Endothelial cell of umbilical vein (primary cell): ENCODE data around the gene RFK. TPM values are rescaled to one million over a fixed set of nuclear protein-coding genes. Genes with fewer than 3 reads are reported as not detected.

Source experiments
- BruUV-seq: library from RNA; stranded (reverse); fragments of 400-500 nt; replicated peaks from 2 replicates; lab custom pipeline; 2021; lab: Mats Ljungman, UMichigan
- CTCF ChIA-PET: fragments of 300-600, 350-600 bp; sonication (Branson Sonifier 250); formaldehyde crosslinking; loops from one replicate; lab custom pipeline; 2021; ENCODE audit warnings: antibody characterized with exemption, inconsistent platforms; lab: Charles Lee
- POLR2A ChIA-PET: fragments of 300-600, 350-600 bp; sonication (Branson Sonifier 250); formaldehyde crosslinking; loops from one replicate; lab custom pipeline; 2021; ENCODE audit warnings: antibody characterized with exemption, inconsistent platforms; lab: Charles Lee
- DNase-seq: peaks from one replicate; pipeline ENCODE4 v3.0.0-alpha.2; 2011; ENCODE audit warnings: low read depth, low spot score
- FAIRE-seq: peaks from 2 replicates; lab custom pipeline; 2011; peaks lifted over from hg19 to GRCh38; lab: Jason Lieb, UNC
- H2AFZ ChIP-seq: 2 replicates; pipeline ENCODE4 v1.6.0; 2012; ENCODE audit warnings: low read depth, low read length, control low read depth, inconsistent platforms
- H3K27ac ChIP-seq: 2 replicates; pipeline ENCODE4 v1.5.1; 2011; ENCODE audit warnings: low read depth, mild to moderate bottlenecking, control low read depth, low read length, moderate library complexity; ENCODE audit not compliant: insufficient read depth
- H3K27me3 ChIP-seq, 2 experiments: 2 replicates each; pipeline versions ENCODE4 v1.6.0 to v1.6.1; 2011; ENCODE audit warnings: low read length in 2 of 2, mixed read lengths in 1 of 2; ENCODE audit not compliant: control insufficient read depth in 2 of 2, insufficient read depth in 2 of 2
- H3K36me3 ChIP-seq, 2 experiments: 2 replicates in 1 of 2; 3 replicates in 1 of 2; pipeline ENCODE4 v1.5.1; 2011; ENCODE audit warnings: low read length in 2 of 2, mild to moderate bottlenecking in 1 of 2, moderate library complexity in 1 of 2; ENCODE audit not compliant: control insufficient read depth in 2 of 2, insufficient read depth in 2 of 2; ENCODE audit errors: extremely low read depth in 1 of 2
- H3K4me1 ChIP-seq: 3 replicates; pipeline ENCODE4 v1.5.1; 2011; ENCODE audit warnings: mild to moderate bottlenecking, low read length; ENCODE audit not compliant: control insufficient read depth, insufficient read depth; ENCODE audit errors: extremely low read depth
- H3K4me2 ChIP-seq: 2 replicates; pipeline ENCODE4 v1.6.1; 2011; ENCODE audit warnings: low read length, control low read depth, mixed read lengths; ENCODE audit not compliant: insufficient read depth
- H3K4me3 ChIP-seq, 3 experiments: fragments of 200-600 bp in 1 of 3; sonication (generic), shearing (Covaris generic) in 1 of 3; replicated peaks in 1 of 3; 2 replicates each; pipeline ENCODE4 v1.5.1; 2011 to 2016; ENCODE audit warnings: control low read depth in 3 of 3, low read length in 3 of 3, mild to moderate bottlenecking in 2 of 3, inconsistent platforms in 1 of 3, low read depth in 1 of 3, moderate library complexity in 1 of 3; ENCODE audit not compliant: insufficient read depth in 1 of 3
- H3K79me2 ChIP-seq: 2 replicates; pipeline ENCODE4 v1.6.0; 2012; ENCODE audit warnings: low read length, inconsistent platforms; ENCODE audit not compliant: control insufficient read depth, insufficient read depth
- H3K9ac ChIP-seq: replicated peaks from 2 replicates; pipeline ENCODE3; 2011; ENCODE audit warnings: low read length, control low read depth; ENCODE audit not compliant: insufficient read depth; ENCODE audit errors: extremely low read depth
- H3K9me1 ChIP-seq: replicated peaks from 3 replicates; pipeline ENCODE4 v1.6.0; 2011; ENCODE audit warnings: mild to moderate bottlenecking, low read length; ENCODE audit not compliant: control insufficient read depth, insufficient read depth; ENCODE audit errors: extremely low read depth
- H3K9me3 ChIP-seq: replicated peaks from 2 replicates; pipeline ENCODE4 v1.5.1; 2012; ENCODE audit warnings: low read length, inconsistent platforms; ENCODE audit not compliant: control insufficient read depth, insufficient read depth
- H4K20me1 ChIP-seq: replicated peaks from 2 replicates; pipeline ENCODE3; 2011; ENCODE audit warnings: mild to moderate bottlenecking, low read length; ENCODE audit not compliant: control insufficient read depth, insufficient read depth; ENCODE audit errors: extremely low read depth
- EZH2 ChIP-seq: IDR thresholded peaks from 2 replicates; pipeline ENCODE4 v1.6.1; 2012; ENCODE audit warnings: borderline replicate concordance, low read depth, mild to moderate bottlenecking, moderate library complexity, low read length, inconsistent platforms; ENCODE audit not compliant: severe bottlenecking
- FOS ChIP-seq: IDR thresholded peaks from 2 replicates; pipeline ENCODE4 v1.6.1; 2011; ENCODE audit warnings: mild to moderate bottlenecking, low read length, moderate library complexity, borderline replicate concordance; ENCODE audit not compliant: insufficient read depth
- GATA2 ChIP-seq: IDR thresholded peaks from 2 replicates; pipeline ENCODE4 v1.7.0; 2011; ENCODE audit warnings: low read depth, mild to moderate bottlenecking, moderate library complexity, mixed read lengths, low read length; ENCODE audit not compliant: insufficient read length, insufficient read depth
- JUN ChIP-seq: IDR thresholded peaks from 2 replicates; pipeline ENCODE4 v1.6.1; 2011; ENCODE audit warnings: borderline replicate concordance, low read depth; ENCODE audit not compliant: insufficient read length, insufficient read depth
- MAX ChIP-seq: IDR thresholded peaks from 2 replicates; pipeline ENCODE4 v1.6.1; 2011; ENCODE audit not compliant: insufficient read depth, insufficient read length
- MYC ChIP-seq: IDR thresholded peaks from one replicate; pipeline ENCODE4 v1.6.1; 2011; ENCODE audit warnings: mild to moderate bottlenecking, low read depth, low read length
- POLR2A ChIP-seq: IDR thresholded peaks from 2 replicates; pipeline ENCODE4 v1.6.1; 2012; ENCODE audit warnings: low read depth, mild to moderate bottlenecking, control low read depth, low read length
- POLR2AphosphoS5 ChIP-seq: IDR thresholded peaks from 2 replicates; pipeline ENCODE4 v1.6.1; 2012; ENCODE audit warnings: low read depth, mild to moderate bottlenecking, control low read depth, low read length, moderate library complexity; ENCODE audit not compliant: insufficient read depth
- dilution Hi-C: fragments of 300-500 bp; cut with MboI; formaldehyde crosslinking; loops from one replicate; pipeline ENCODE4 v1.15.0; 2019; ENCODE audit warnings: low sequenced_read_pairs; ENCODE audit not compliant: extremely low pct_ligation_motif_present
- intact Hi-C: fragments of 100-400 bp; cut with micrococcal nuclease; formaldehyde crosslinking; loops from one replicate; pipeline ENCODE4 v1.10.0; 2022
- polyA plus RNA-seq, 4 experiments: library from polyadenylated mRNA; depleted of rRNA in 3 of 4; stranded (reverse) in 3 of 4; unstranded in 1 of 4; fragments of >200 nt; gene quantifications; 2 replicates each; pipeline versions ENCODE4 v1.2.1 to v1.2.3, GENCODE V29; 2011 to 2012; ENCODE audit warnings: missing spikeins in 1 of 4
- total RNA-seq: library from RNA; stranded (reverse); gene quantifications from 2 replicates; pipeline ENCODE4 v1.2.3, GENCODE V29; 2021
- TF ChIP-seq, protein P1 (sequence below), 2 donors: IDR thresholded peaks; 1 replicate in 1 of 2; 2 replicates in 1 of 2; pipeline ENCODE4 v1.5.1; 2011; ENCODE audit warnings: low read length in 2 of 2, mild to moderate bottlenecking in 2 of 2, moderate library complexity in 2 of 2, control low read depth in 1 of 2, inconsistent platforms in 1 of 2, low read depth in 1 of 2; ENCODE audit not compliant: insufficient read depth in 1 of 2; ENCODE audit errors: extremely low read depth in 1 of 2

Gene RFK
- total and polyA plus RNA-seq, 2 donors (not counting 3 experiments of a cell fraction or from before 2014, with no cell fraction given), result 18.1 to 32.9 TPM

- no peaks in the 10 kb centered on the region for H3K9me1 ChIP-seq
- FAIRE-seq (no peak), DNase-seq (no peak)
- H2AFZ ChIP-seq, result no peak overlapping the region
- ChIA-PET CTCF (no interaction called here), POLR2A (interaction anchor here (0.6 kb wide), 1 partner anchor 572 kb away, joined by 3 read pairs; no protein-coding TSS in a partner anchor)
- H3K27ac ChIP-seq, result no peak overlapping the region
- no peak overlapping the region for H3K9ac ChIP-seq
- dilution Hi-C loops, result no loop called here
- intact Hi-C loops, result no loop called here
- H3K9me3 ChIP-seq, result no peaks in the 10 kb centered on the region
- H3K4me2 ChIP-seq, result no peak overlapping the region
- BruUV-seq, result no TSS peak
- no peaks in the 10 kb centered on the region for H3K4me1 ChIP-seq
- H3K79me2 ChIP-seq, result no peaks in the 10 kb centered on the region
- TF ChIP-seq JUN (no peak), FOS (no peak), MYC (no peak), MAX (no peak), EZH2 (no peak), POLR2AphosphoS5 (no peak), POLR2A (no peak), GATA2 (no peak)
- TF ChIP-seq, protein P1, sequence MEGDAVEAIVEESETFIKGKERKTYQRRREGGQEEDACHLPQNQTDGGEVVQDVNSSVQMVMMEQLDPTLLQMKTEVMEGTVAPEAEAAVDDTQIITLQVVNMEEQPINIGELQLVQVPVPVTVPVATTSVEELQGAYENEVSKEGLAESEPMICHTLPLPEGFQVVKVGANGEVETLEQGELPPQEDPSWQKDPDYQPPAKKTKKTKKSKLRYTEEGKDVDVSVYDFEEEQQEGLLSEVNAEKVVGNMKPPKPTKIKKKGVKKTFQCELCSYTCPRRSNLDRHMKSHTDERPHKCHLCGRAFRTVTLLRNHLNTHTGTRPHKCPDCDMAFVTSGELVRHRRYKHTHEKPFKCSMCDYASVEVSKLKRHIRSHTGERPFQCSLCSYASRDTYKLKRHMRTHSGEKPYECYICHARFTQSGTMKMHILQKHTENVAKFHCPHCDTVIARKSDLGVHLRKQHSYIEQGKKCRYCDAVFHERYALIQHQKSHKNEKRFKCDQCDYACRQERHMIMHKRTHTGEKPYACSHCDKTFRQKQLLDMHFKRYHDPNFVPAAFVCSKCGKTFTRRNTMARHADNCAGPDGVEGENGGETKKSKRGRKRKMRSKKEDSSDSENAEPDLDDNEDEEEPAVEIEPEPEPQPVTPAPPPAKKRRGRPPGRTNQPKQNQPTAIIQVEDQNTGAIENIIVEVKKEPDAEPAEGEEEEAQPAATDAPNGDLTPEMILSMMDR (IDR thresholded peaks at IDR 0.05; ENCODE audit: extremely low read depth in 1 of 2, insufficient read depth in 1 of 2, low read depth in 1 of 2, low read length in 2 of 2), result no peak
- H4K20me1 ChIP-seq, result no peaks in the 10 kb centered on the region
- H3K36me3 ChIP-seq, result no peaks in the 10 kb centered on the region
- H3K27me3 ChIP-seq, result no peaks in the 10 kb centered on the region
- H3K4me3 ChIP-seq, result no peak overlapping the region
Observed at GRCh38 chr9:76431601-76432000, 37.4 kb upstream of the RFK start.
